Body of pancreas (tissue), 4 donors: ENCODE results near the gene FAM237A. TPM values are rescaled to one million over a fixed set of nuclear protein-coding genes. Genes with fewer than 3 reads are reported as not detected.

Experiments used
- ATAC-seq: fragments of 150-250 bp; one replicate; pipeline ENCODE4 v1.9.1; 2016
- DNase-seq, 4 donors: peaks; one replicate each; pipeline ENCODE4 v3.0.0-alpha.2; 2019
- H3K27ac ChIP-seq, 4 donors: fragments of 200-600 bp; sonication (generic); 1 replicate in 3 of 4; 2 replicates in 1 of 4; pipeline versions ENCODE4 v1.5.1 to v1.6.1; 2016 to 2019; ENCODE audit warnings: mild to moderate bottlenecking in 1 of 4, mixed read lengths in 1 of 4, moderate library complexity in 1 of 4
- H3K27me3 ChIP-seq, 2 donors: fragments of 200-600 bp; sonication (generic); one replicate each; pipeline ENCODE4 v1.6.0; 2016; ENCODE audit warnings: mild to moderate bottlenecking in 1 of 2
- H3K36me3 ChIP-seq, 2 donors: fragments of 200-600 bp; sonication (generic); replicated peaks in 1 of 2; 2 replicates each; pipeline ENCODE4 v1.5.1; 2016; ENCODE audit warnings: low read depth in 2 of 2; ENCODE audit not compliant: insufficient read depth in 1 of 2
- H3K4me1 ChIP-seq: fragments of 200-600 bp; sonication (generic); one replicate; pipeline ENCODE4 v1.6.0; 2016
- H3K4me3 ChIP-seq, 2 donors: fragments of 200-600 bp; sonication (generic); 1 replicate in 1 of 2; 2 replicates in 1 of 2; pipeline ENCODE4 v1.5.1; 2016 to 2019
- H3K9me3 ChIP-seq, 3 donors: fragments of 200-600 bp; sonication (generic); 1 replicate in 2 of 3; 2 replicates in 1 of 3; pipeline ENCODE4 v1.5.1; 2016
- POLR2A ChIP-seq, 3 donors: fragments of 450-650 bp; IDR thresholded peaks; one replicate each; pipeline ENCODE4 v1.6.1; 2016; ENCODE audit warnings: antibody characterized with exemption in 3 of 3, mild to moderate bottlenecking in 2 of 3
- WGBS, 2 donors: methylation state at CpG; one replicate each; pipeline ENCODE4 v1.1.5; 2017; 5-methylcytosine and 5-hydroxymethylcytosine counted together
- intact Hi-C: fragments of 100-400 bp; cut with DNase I; formaldehyde crosslinking; loops from one replicate; pipeline ENCODE4 v1.15.1; 2023
- total RNA-seq, 2 donors: library from RNA; depleted of rRNA; stranded (reverse); fragments of >200 nt; gene quantifications; one replicate each; pipeline ENCODE4 v1.1.0, GENCODE V29; 2016
- TF ChIP-seq, protein P1 (sequence below), 7 experiments: fragments of 450-650 bp in 4 of 7; fragments of 200-600 bp in 3 of 7; sonication (generic) in 3 of 7; IDR thresholded peaks; one replicate each; pipeline ENCODE4 v1.5.1; 2016 to 2019; ENCODE audit warnings: antibody characterized with exemption in 7 of 7

FAM237A gene
- total RNA-seq, 2 donors from 2014 or later = not detected

DNA sequence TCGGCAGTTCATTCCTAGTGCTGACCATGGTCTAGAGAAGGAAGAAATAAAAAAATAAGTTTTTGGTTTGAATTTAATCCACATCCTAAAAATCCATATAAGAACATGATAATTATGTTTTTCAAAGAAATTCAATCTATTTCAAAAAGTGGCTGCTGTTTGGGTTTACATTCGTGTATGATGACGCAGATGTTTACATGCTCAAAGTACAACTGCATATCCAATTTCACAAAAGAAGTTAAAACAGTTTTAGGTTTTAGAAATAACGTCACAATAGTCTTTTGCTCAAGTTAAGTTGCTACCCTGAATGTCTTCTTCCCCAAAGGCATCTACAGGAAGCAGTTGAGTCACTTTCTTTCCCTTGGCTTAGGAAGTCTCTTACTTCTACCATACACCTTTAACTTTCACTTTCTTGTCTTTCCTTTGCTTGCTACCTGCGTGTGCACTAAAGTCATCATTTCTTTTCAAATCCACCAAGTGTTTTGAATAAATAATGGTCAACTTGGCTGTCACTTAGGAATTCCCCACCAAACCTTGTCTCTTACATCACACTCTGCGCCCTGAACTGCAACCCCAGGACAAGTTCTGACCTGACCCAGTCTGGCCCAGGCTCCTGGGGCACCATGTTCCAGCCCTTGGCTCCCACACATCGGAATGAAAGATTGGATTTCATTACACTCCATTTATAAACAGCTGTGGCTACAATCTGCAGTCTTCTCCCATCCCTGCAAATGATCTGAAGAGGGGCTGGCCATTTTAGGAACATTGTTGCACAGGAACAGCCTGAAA is 28.4 kb downstream of the FAM237A start:
- Histone ChIP-seq H3K4me3 (no peak overlapping the region), H3K9me3 (no peaks in the 10 kb centered on the region), H3K36me3 (no peaks in the 10 kb centered on the region), H3K27me3 (no peaks in the 10 kb centered on the region), H3K27ac (no peak overlapping the region), H3K4me1 (no peaks in the 10 kb centered on the region)
- intact Hi-C loops = no loop called here
- DNase-seq = no peak
- no peak for TF ChIP-seq POLR2A (IDR thresholded peaks at IDR 0.05)
- TF ChIP-seq, protein P1, sequence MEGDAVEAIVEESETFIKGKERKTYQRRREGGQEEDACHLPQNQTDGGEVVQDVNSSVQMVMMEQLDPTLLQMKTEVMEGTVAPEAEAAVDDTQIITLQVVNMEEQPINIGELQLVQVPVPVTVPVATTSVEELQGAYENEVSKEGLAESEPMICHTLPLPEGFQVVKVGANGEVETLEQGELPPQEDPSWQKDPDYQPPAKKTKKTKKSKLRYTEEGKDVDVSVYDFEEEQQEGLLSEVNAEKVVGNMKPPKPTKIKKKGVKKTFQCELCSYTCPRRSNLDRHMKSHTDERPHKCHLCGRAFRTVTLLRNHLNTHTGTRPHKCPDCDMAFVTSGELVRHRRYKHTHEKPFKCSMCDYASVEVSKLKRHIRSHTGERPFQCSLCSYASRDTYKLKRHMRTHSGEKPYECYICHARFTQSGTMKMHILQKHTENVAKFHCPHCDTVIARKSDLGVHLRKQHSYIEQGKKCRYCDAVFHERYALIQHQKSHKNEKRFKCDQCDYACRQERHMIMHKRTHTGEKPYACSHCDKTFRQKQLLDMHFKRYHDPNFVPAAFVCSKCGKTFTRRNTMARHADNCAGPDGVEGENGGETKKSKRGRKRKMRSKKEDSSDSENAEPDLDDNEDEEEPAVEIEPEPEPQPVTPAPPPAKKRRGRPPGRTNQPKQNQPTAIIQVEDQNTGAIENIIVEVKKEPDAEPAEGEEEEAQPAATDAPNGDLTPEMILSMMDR (IDR thresholded peaks at IDR 0.05) = no peak
- no peak for ATAC-seq
- 58 to 59% methylated on average over 7 of the region's 7 CpGs for WGBS, 2 donors

DNA sequence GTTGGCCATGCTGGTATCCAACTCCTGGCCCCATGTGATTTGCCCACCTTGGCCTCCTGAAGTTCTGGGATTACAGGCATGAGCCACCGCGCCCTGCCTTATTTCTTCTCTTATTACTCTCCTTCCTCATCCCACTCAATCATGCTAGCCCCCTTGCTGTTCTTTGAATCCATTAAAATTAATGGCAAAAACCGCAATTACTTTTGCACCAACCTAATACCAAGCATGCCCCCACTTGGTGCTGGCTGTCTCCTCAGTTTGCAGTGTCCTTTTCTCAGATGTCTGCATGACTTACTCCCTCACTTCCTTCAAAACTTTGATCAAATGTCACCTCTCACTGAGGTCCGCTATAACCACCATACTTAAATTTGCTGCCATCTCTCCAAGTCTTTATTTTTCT is 41.3 kb downstream of the FAM237A start:
- Histone ChIP-seq H3K27me3 (no peaks in the 10 kb centered on the region), H3K9me3 (no peaks in the 10 kb centered on the region), H3K36me3 (no peaks in the 10 kb centered on the region), H3K4me1 (no peaks in the 10 kb centered on the region), H3K4me3 (no peak overlapping the region), H3K27ac (no peak overlapping the region)
- ATAC-seq = no peak
- TF ChIP-seq POLR2A (IDR thresholded peaks at IDR 0.05) = no peak
- TF ChIP-seq, protein P1 (IDR thresholded peaks at IDR 0.05) = no peak
- WGBS, 2 donors = 80 to 83% methylated on average over 4 of the region's 4 CpGs
- intact Hi-C loops = no loop called here
- no peak for DNase-seq

DNA sequence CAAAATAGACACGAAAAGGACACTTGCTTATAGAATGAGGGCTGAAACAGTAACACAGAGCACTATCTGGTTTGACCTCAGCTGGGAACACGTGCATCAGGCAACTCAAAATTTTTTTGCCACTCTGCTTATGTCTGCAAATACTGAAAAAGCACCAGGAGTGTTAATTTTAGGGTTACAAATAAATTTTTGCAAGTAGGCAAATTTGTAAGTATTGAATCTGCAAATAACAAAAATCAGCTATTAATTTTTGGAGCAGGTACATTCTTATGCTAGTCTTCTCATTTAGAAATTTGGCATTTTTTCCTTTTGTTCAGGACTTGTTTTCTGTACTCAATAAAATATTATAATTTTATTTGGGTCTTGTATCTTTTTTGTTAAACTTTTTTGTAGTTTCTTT is 46.2 kb downstream of the FAM237A start:
- Histone ChIP-seq H3K36me3 (no peaks in the 10 kb centered on the region), H3K9me3 (no peaks in the 10 kb centered on the region), H3K4me3 (no peak overlapping the region), H3K27me3 (no peaks in the 10 kb centered on the region), H3K27ac (no peak overlapping the region), H3K4me1 (no peaks in the 10 kb centered on the region)
- TF ChIP-seq, protein P1 (IDR thresholded peaks at IDR 0.05) = no peak
- TF ChIP-seq POLR2A (IDR thresholded peaks at IDR 0.05) = no peak
- intact Hi-C loops = no loop called here
- DNase-seq = no peak
- no peak for ATAC-seq
- WGBS, 2 donors = 41 to 52% methylated on average over 2 of the region's 2 CpGs

DNA sequence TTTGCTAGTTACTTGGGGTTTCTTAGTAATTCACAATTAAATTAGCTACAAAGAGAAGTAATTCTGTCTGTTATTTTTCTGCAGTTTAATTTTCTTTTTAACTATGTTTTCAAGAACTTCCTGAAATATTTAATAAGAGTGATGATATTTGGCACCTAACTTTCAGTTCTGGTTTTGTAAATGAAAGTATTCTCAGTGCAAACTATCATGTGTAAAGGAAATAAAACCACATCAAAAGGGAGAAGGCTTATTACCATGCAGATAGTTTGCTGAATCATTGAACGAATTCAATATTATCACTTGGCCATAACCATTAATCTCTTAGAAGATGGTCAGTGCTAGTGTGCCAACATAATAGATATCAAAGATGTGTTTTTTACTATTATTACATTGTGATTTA is 46.7 kb downstream of the FAM237A start:
- Histone ChIP-seq H3K27me3 (no peaks in the 10 kb centered on the region), H3K9me3 (no peaks in the 10 kb centered on the region), H3K36me3 (no peaks in the 10 kb centered on the region), H3K27ac (no peak overlapping the region), H3K4me3 (no peak overlapping the region), H3K4me1 (no peaks in the 10 kb centered on the region)
- TF ChIP-seq, protein P1 (IDR thresholded peaks at IDR 0.05) = no peak
- no peak for TF ChIP-seq POLR2A (IDR thresholded peaks at IDR 0.05)
- DNase-seq = no peak
- intact Hi-C loops = no loop called here
- ATAC-seq = no peak
- WGBS, 2 donors = 26 to 45% methylated on average over 1 of the region's 1 CpG

DNA sequence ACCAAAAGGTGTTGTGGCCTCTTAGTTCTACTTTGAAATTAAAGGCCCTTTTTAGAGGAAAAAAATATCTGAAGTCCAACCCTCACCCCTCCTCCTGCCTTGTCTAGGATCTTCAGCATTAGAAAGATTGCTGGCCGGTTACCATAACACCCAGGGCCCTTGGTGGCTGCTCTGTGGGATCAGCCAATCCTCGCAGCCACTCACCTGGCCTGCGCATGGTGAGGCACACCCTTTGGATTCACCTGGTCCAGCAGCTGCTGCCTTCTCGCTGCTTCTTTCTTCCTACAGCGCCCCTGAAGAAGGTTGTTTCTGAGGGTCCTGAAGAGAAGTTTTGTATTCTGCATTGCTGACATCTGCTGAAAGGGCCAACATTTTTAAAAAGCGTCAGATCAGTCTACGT is 50.7 kb downstream of the FAM237A start:
- no peaks in the 10 kb centered on the region for H3K9me3 ChIP-seq
- H3K27ac ChIP-seq = no peak overlapping the region
- no peak overlapping the region for H3K4me3 ChIP-seq
- 36 to 48% methylated on average over 7 of the region's 7 CpGs for WGBS, 2 donors
- no peaks in the 10 kb centered on the region for H3K36me3 ChIP-seq
- no peaks in the 10 kb centered on the region for H3K4me1 ChIP-seq
- intact Hi-C loops = no loop called here
- DNase-seq (no peak), ATAC-seq (no peak)
- H3K27me3 ChIP-seq = no peaks in the 10 kb centered on the region
- TF ChIP-seq POLR2A (IDR thresholded peaks at IDR 0.05) = no peak
- TF ChIP-seq, protein P1 (IDR thresholded peaks at IDR 0.05) = no peak
